Trophoblast cell (in vitro differentiated cells and primary cell): ENCODE results near the gene IL17A.

Experiments
- DNase-seq, 2 donors: peaks; one replicate each; pipeline ENCODE4 v3.0.0-alpha.2; 2016
- H2AFZ ChIP-seq: 2 replicates; pipeline ENCODE4 v1.6.1; 2013; ENCODE audit warnings: low read length, moderate library complexity, mild to moderate bottlenecking; ENCODE audit not compliant: insufficient read depth, poor library complexity
- H2AK5ac ChIP-seq: 2 replicates; pipeline ENCODE4 v1.6.1; 2013; ENCODE audit warnings: mild to moderate bottlenecking, low read length
- H2BK120ac ChIP-seq: 2 replicates; pipeline ENCODE4 v1.6.1; 2013; ENCODE audit warnings: low read length, mild to moderate bottlenecking, moderate library complexity; ENCODE audit not compliant: insufficient read depth, poor library complexity
- H2BK12ac ChIP-seq: 2 replicates; pipeline ENCODE4 v1.6.1; 2013; ENCODE audit warnings: mild to moderate bottlenecking, low read length, moderate library complexity
- H2BK5ac ChIP-seq: 2 replicates; pipeline ENCODE4 v1.6.1; 2013; ENCODE audit warnings: low read length, low read depth, moderate library complexity, mild to moderate bottlenecking; ENCODE audit not compliant: poor library complexity
- H3K14ac ChIP-seq: 2 replicates; pipeline ENCODE4 v1.6.1; 2013; ENCODE audit warnings: mild to moderate bottlenecking, low read length
- H3K18ac ChIP-seq: 2 replicates; pipeline ENCODE4 v1.6.1; 2013; ENCODE audit warnings: mild to moderate bottlenecking, low read length
- H3K23ac ChIP-seq: 2 replicates; pipeline ENCODE4 v1.6.1; 2013; ENCODE audit warnings: low read length
- H3K27ac ChIP-seq: 2 replicates; pipeline ENCODE4 v1.5.1; 2013; ENCODE audit warnings: low read depth, mild to moderate bottlenecking, inconsistent platforms, low read length, moderate library complexity
- H3K27me3 ChIP-seq: 2 replicates; pipeline ENCODE4 v1.6.1; 2013; ENCODE audit warnings: inconsistent platforms, mild to moderate bottlenecking, low read length, moderate library complexity; ENCODE audit not compliant: insufficient read depth
- H3K36me3 ChIP-seq, 2 experiments: 1 replicate in 1 of 2; 2 replicates in 1 of 2; pipeline ENCODE4 v1.6.1; 2013; ENCODE audit warnings: low read length in 2 of 2, mild to moderate bottlenecking in 2 of 2, moderate library complexity in 1 of 2; ENCODE audit not compliant: insufficient read depth in 2 of 2, control insufficient read depth in 1 of 2
- H3K4ac ChIP-seq: 2 replicates; pipeline ENCODE4 v1.6.1; 2013; ENCODE audit warnings: low read depth, mild to moderate bottlenecking, low read length, moderate library complexity
- H3K4me1 ChIP-seq, 2 experiments: 1 replicate in 1 of 2; 2 replicates in 1 of 2; pipeline ENCODE4 v1.6.1; 2013; ENCODE audit warnings: low read length in 2 of 2, mild to moderate bottlenecking in 2 of 2, moderate library complexity in 1 of 2; ENCODE audit not compliant: insufficient read depth in 2 of 2, control insufficient read depth in 1 of 2
- H3K4me2 ChIP-seq: 2 replicates; pipeline ENCODE4 v1.6.1; 2013; ENCODE audit warnings: inconsistent platforms, mild to moderate bottlenecking, low read length, moderate library complexity
- H3K4me3 ChIP-seq: 2 replicates; pipeline ENCODE4 v1.5.1; 2013; ENCODE audit warnings: mild to moderate bottlenecking, low read depth, low read length, inconsistent platforms
- H3K79me1 ChIP-seq: one replicate; pipeline ENCODE4 v1.6.1; 2013; ENCODE audit warnings: low read length
- H3K79me2 ChIP-seq: 2 replicates; pipeline ENCODE4 v1.6.1; 2013; ENCODE audit warnings: low read length, mild to moderate bottlenecking; ENCODE audit not compliant: control insufficient read depth, insufficient read depth, poor library complexity
- H3K9ac ChIP-seq: 2 replicates; pipeline ENCODE4 v1.6.1; 2013; ENCODE audit warnings: mild to moderate bottlenecking, low read length
- H3K9me3 ChIP-seq: 2 replicates; pipeline ENCODE4 v1.6.1; 2013; ENCODE audit warnings: low read depth, mild to moderate bottlenecking, control low read depth, inconsistent platforms, low read length; ENCODE audit not compliant: insufficient read depth
- H4K12ac ChIP-seq: 2 replicates; pipeline ENCODE4 v1.6.1; 2013; ENCODE audit warnings: low read depth, mild to moderate bottlenecking, low read length, moderate library complexity
- H4K8ac ChIP-seq: 2 replicates; pipeline ENCODE4 v1.6.1; 2013; ENCODE audit warnings: low read depth, mild to moderate bottlenecking, low read length, moderate library complexity
- H4K91ac ChIP-seq: one replicate; pipeline ENCODE4 v1.6.1; 2013; ENCODE audit warnings: low read depth, mild to moderate bottlenecking, low read length, moderate library complexity
- WGBS: extraction: QIAGEN DNeasy Blood & Tissue Kit; methylation state at CpG from one replicate; pipeline ENCODE4 v1.1.7; 2013; ENCODE audit warnings: missing lambda C conversion rate; ENCODE audit not compliant: insufficient read length, insufficient coverage; ENCODE audit errors: extremely low coverage; 5-methylcytosine and 5-hydroxymethylcytosine counted together

Gene IL17A

DNA sequence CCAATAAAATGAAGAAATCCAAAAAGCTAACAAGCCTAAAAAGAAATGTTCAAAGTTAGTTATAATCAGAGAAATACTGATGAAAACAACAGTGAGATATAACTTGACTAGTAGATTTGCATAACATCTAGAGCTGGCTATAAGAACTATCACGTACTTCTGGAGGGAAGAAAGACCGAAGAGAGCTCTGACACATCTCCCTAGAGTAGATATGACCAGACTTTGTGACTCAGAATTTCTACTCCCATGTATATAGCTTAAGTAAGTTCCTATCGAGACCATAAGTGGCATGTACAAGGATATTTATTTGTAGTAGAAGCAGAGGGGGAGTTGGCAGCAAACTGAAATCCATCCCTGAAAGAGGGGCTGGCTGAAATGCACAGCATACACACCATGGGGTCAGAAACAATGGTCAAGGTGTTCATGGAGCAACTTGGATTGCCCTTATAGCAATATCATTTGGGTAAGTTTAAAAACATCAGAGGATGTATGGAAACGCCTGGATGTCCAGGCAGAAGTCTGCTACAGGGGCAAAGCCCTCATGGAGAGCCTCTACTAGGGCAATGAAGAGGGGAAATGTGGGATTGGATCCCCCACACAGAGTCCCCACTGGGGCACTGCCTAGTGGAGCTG, 25.6 kb upstream of the IL17A start:
- no peak overlapping the region for H3K4ac ChIP-seq
- no peak overlapping the region for H2BK12ac ChIP-seq
- H2AFZ ChIP-seq = no peak overlapping the region
- no peak overlapping the region for H3K27ac ChIP-seq
- H3K79me1 ChIP-seq = no peaks in the 10 kb centered on the region
- H2BK120ac ChIP-seq = no peak overlapping the region
- H3K79me2 ChIP-seq = no peaks in the 10 kb centered on the region
- no peak overlapping the region for H4K91ac ChIP-seq
- H3K27me3 ChIP-seq = no peaks in the 10 kb centered on the region
- peaks cover 4% of the 10 kb centered on the region for H3K9me3 ChIP-seq
- no peaks in the 10 kb centered on the region for H3K36me3 ChIP-seq
- no peak overlapping the region for H3K9ac ChIP-seq
- H3K4me1 ChIP-seq = peaks cover 7 to 8% of the 10 kb centered on the region in 2 experiments
- H4K12ac ChIP-seq = no peak overlapping the region
- WGBS = no CpG with 5 or more reads among the region's 4 CpGs
- H3K4me3 ChIP-seq = no peak overlapping the region
- H3K4me2 ChIP-seq = no peak overlapping the region
- no peak overlapping the region for H2BK5ac ChIP-seq
- H2AK5ac ChIP-seq = no peak overlapping the region
- H3K14ac ChIP-seq = no peak overlapping the region
- DNase-seq = no peak
- H3K23ac ChIP-seq = no peak overlapping the region
- H3K18ac ChIP-seq = no peak overlapping the region
- H4K8ac ChIP-seq = no peak overlapping the region

DNA sequence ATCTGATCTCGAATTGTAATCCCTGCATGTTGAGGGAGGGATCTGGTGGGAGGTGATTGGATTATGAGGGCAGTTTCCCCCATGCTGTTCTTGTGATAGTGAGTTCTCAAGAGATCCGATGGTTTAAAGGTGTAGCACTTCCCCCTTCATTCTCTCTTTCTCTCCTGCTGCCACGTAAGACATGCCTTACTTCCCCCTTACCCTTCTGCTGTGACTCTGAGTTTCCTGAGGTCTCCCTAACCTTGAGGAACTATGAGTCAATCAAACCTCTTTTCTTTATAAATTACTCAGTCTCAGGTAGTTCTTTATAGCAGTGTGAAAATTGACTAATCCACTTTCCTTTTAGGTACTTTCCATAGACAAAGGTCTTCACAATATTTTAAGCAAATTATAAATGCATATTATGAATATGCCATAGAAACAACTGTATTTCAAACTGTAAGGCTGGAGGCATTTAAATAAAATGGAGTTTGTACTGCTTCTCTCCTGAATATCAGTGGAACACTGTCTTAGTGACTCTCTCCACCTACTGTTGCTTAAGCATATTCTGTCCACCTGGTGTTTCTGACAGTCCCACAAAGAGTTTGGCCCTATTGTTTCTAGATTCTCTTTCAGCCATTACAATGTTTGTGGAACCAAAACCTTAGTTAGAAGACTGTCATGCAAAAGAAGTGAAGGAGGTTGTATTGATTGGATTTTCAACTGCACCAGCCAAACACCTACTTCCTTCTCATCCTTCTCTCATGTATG, 24.3 kb upstream of the IL17A start:
- Histone ChIP-seq H3K27me3 (no peaks in the 10 kb centered on the region), H3K9ac (no peak overlapping the region), H4K12ac (no peak overlapping the region), H2BK120ac (no peak overlapping the region), H4K8ac (no peak overlapping the region), H2AK5ac (no peak overlapping the region), H3K79me1 (no peaks in the 10 kb centered on the region), H2AFZ (no peak overlapping the region), H2BK5ac (no peak overlapping the region), H4K91ac (no peak overlapping the region), H3K36me3 (no peaks in the 10 kb centered on the region), H3K18ac (no peak overlapping the region), H3K79me2 (no peaks in the 10 kb centered on the region), H3K4me3 (no peak overlapping the region), H3K4ac (no peak overlapping the region), H3K4me1 (no peaks in the 10 kb centered on the region), H3K23ac (no peak overlapping the region), H3K14ac (no peak overlapping the region), H3K27ac (no peak overlapping the region), H3K4me2 (no peak overlapping the region), H3K9me3 (peaks cover 4% of the 10 kb centered on the region), H2BK12ac (no peak overlapping the region)
- DNase-seq = no peak
- no CpG with 5 or more reads among the region's 3 CpGs for WGBS

DNA sequence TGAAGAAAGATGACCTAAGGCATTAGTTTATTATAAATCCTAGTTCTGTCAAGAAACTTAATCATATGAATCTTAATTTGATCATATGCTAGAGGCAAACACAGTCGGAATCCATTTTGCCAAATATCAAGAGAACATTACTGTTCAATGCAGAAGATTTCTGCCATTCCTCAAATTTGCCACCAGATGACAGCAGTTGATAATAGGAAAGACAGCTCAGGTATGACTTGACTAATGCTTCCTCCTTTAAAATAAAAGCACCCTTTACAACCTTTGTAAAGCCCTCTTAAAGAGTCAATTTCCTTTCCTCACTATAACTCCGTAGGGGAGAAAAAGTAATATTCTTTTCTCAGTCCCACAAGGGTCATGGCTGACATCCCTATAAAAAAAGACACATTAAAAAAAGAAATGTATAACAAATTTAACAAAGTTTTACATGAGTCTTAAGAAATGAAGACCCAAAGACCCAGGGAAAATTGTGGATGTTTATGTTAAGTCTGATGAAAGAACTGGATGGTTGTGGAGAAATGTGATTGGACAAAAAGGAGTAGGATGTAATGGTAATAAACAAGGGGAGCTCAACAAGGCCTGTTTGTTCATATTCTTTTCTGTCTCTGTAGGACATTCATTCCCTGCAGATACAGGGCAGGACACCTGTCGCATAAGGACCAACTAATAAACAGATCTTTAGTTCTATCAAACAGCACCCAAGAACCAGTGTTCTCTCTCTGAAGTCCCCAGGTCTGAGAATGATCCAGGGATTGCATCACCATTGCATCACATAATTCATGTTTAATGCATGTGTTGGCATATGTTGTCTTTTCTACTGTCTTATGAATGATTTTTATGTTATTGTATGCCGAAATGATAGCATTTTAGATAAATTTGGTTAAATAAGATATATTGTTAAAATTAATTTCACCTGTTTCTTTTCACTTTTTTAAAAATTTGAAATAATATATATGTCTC, 23.0 kb upstream of the IL17A start:
- Histone ChIP-seq H3K27me3 (no peaks in the 10 kb centered on the region), H3K4me1 (no peaks in the 10 kb centered on the region), H4K12ac (no peak overlapping the region), H3K4me3 (no peak overlapping the region), H3K4me2 (no peak overlapping the region), H3K14ac (no peak overlapping the region), H3K23ac (no peak overlapping the region), H3K79me1 (no peaks in the 10 kb centered on the region), H3K79me2 (no peaks in the 10 kb centered on the region), H4K91ac (no peak overlapping the region), H3K18ac (no peak overlapping the region), H3K9ac (no peak overlapping the region), H3K4ac (no peak overlapping the region), H2AFZ (no peak overlapping the region), H3K9me3 (peaks cover 4% of the 10 kb centered on the region), H2BK12ac (no peak overlapping the region), H4K8ac (no peak overlapping the region), H2AK5ac (no peak overlapping the region), H3K27ac (no peak overlapping the region), H2BK120ac (no peak overlapping the region), H2BK5ac (no peak overlapping the region), H3K36me3 (no peaks in the 10 kb centered on the region)
- peak in 1 of 2 donors; percentile 74 for DNase-seq
- WGBS = no CpG with 5 or more reads among the region's 4 CpGs

DNA sequence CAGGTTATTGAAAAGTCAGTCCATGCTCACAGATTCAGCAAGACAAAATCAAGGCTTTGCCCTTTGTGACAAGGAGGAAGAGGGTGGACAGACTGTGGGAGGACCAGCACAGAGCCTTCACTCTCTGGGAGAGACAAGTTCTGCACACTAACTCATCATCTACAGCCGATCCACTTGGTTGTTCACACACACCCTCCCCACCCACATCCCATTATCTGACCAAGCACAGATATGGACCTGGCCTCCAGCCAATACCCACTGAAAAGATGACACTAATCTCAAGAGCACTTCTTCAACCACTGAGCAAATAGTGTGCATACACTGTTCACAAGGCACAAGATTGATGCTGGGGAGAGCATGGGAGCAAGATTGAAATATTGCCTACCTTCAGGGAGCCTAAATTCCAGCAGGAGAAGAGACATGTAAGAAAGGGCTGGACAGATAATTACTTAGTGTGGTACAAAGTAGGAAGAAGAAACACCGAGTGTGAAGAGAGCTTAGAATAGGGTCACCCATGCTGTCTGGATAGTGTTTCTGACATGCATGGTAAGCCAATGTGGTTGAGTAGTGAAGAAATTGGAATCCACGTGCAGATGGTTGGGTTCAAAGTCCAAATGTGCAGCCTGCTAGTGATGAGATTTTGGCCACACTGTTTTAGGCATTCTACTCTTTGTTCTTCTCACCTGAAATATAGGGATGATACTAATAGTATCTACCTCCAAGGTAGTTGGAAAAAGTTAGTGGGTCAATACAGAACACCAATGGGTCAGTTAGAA, 21.7 kb upstream of the IL17A start:
- Histone ChIP-seq H3K79me2 (no peaks in the 10 kb centered on the region), H2BK120ac (no peak overlapping the region), H2BK12ac (no peak overlapping the region), H2AFZ (no peak overlapping the region), H3K79me1 (no peaks in the 10 kb centered on the region), H3K9ac (no peak overlapping the region), H3K4me2 (no peak overlapping the region), H2AK5ac (no peak overlapping the region), H4K8ac (no peak overlapping the region), H3K9me3 (peaks cover 4% of the 10 kb centered on the region), H3K18ac (no peak overlapping the region), H3K36me3 (no peaks in the 10 kb centered on the region), H3K27me3 (no peaks in the 10 kb centered on the region), H2BK5ac (no peak overlapping the region), H3K23ac (no peak overlapping the region), H4K91ac (no peak overlapping the region), H4K12ac (no peak overlapping the region), H3K4me1 (no peaks in the 10 kb centered on the region), H3K4ac (no peak overlapping the region), H3K27ac (no peak overlapping the region), H3K4me3 (no peak overlapping the region), H3K14ac (no peak overlapping the region)
- no peak for DNase-seq
- no CpG with 5 or more reads among the region's 3 CpGs for WGBS
